ENCODE data around the gene FGFRL1.

The FGFRL1 gene

GRCh38 chr4:1024882-1025545 is 13.6 kb downstream of the FGFRL1 start:
- no peak for DNase-seq

- no peak for DNase-seq
Measured at GRCh38 chr4:1026115-1026514, 14.7 kb downstream of the FGFRL1 start.

GRCh38 chr4:1027219-1027914 is 15.9 kb downstream of the FGFRL1 start:
- no peak for DNase-seq

GRCh38 chr4:1027915-1028238 is 16.5 kb downstream of the FGFRL1 start:
- DNase-seq: no peak

- no peak for DNase-seq
Measured at GRCh38 chr4:1028574-1029220, 17.3 kb downstream of the FGFRL1 start.

- DNase-seq: no peak
Measured at GRCh38 chr4:1029529-1029928, 18.1 kb downstream of the FGFRL1 start.

- no peak for DNase-seq
Measured at GRCh38 chr4:1030031-1030430, 18.6 kb downstream of the FGFRL1 start.

GRCh38 chr4:1030559-1030958 is 19.1 kb downstream of the FGFRL1 start:
- DNase-seq: no peak

GRCh38 chr4:1031346-1031745 is 19.9 kb downstream of the FGFRL1 start:
- DNase-seq: no peak

GRCh38 chr4:1031956-1032795 is 20.8 kb downstream of the FGFRL1 start:
- DNase-seq: no peak

GRCh38 chr4:1032861-1033260 is 21.4 kb downstream of the FGFRL1 start:
- no peak for DNase-seq

GRCh38 chr4:1033840-1034551 is 22.6 kb downstream of the FGFRL1 start:
- DNase-seq: no peak

- no peak for DNase-seq
Measured at GRCh38 chr4:1035510-1035909, 24.1 kb downstream of the FGFRL1 start.

- DNase-seq: no peak
Measured at GRCh38 chr4:1036095-1036494, 24.7 kb downstream of the FGFRL1 start.

GRCh38 chr4:1036976-1037810 is 25.8 kb downstream of the FGFRL1 start:
- no peak for DNase-seq

GRCh38 chr4:1038948-1039492 is 27.6 kb downstream of the FGFRL1 start:
- DNase-seq: no peak

GRCh38 chr4:1039493-1040343 is 28.3 kb downstream of the FGFRL1 start:
- no peak for DNase-seq

- no peak for DNase-seq
Measured at GRCh38 chr4:1040344-1041146, 29.1 kb downstream of the FGFRL1 start.

- no peak for DNase-seq
Measured at GRCh38 chr4:1041147-1041935, 29.9 kb downstream of the FGFRL1 start.

All from activated CD4-positive, CD25-positive, alpha-beta regulatory T cell (primary cell).